HEK293 (cell line): Measurements from ENCODE around the gene FAM120B.

Source experiments
- CTCF ChIP-seq: fragments of 450-650 bp; formaldehyde crosslinking; IDR thresholded peaks from 2 replicates; pipeline ENCODE4 v1.5.1; 2016; ENCODE audit warnings: missing biosample characterization, missing genetic modification characterization
- HOXA7 ChIP-seq: sonication (generic); formaldehyde crosslinking; IDR thresholded peaks from 2 replicates; pipeline ENCODE4 v1.8.1; 2022; ENCODE audit warnings: missing genetic modification reagents, borderline replicate concordance
- HOXD13 ChIP-seq: sonication (generic); formaldehyde crosslinking; IDR thresholded peaks from 2 replicates; pipeline ENCODE4 v1.8.0; 2022; ENCODE audit warnings: missing genetic modification reagents, borderline replicate concordance
- KLF1 ChIP-seq: fragments of 450-650 bp; formaldehyde crosslinking; IDR thresholded peaks from 2 replicates; pipeline ENCODE4 v1.5.1; 2016; ENCODE audit warnings: missing biosample characterization, missing genetic modification characterization
- KLF7 ChIP-seq: fragments of 450-650 bp; formaldehyde crosslinking; IDR thresholded peaks from 2 replicates; pipeline ENCODE4 v1.5.1; 2016; ENCODE audit warnings: missing biosample characterization, missing genetic modification characterization, borderline replicate concordance
- OVOL3 ChIP-seq: fragments of 450-650 bp; formaldehyde crosslinking; IDR thresholded peaks from 2 replicates; pipeline ENCODE4 v1.5.1; 2016; ENCODE audit warnings: missing biosample characterization, missing genetic modification characterization
- SETDB1 ChIP-seq: IDR thresholded peaks from one replicate; pipeline ENCODE4 v1.6.1; 2017; ENCODE audit warnings: mild to moderate bottlenecking, low read length, moderate library complexity, mixed read lengths; ENCODE audit not compliant: insufficient read length
- SP2 ChIP-seq: fragments of 450-650 bp; formaldehyde crosslinking; IDR thresholded peaks from 2 replicates; pipeline ENCODE4 v1.5.1; 2016; ENCODE audit warnings: missing biosample characterization, missing genetic modification characterization
- ZBTB11 ChIP-seq: fragments of 450-650 bp; formaldehyde crosslinking; conservative IDR thresholded peaks from 2 replicates; pipeline ENCODE4 v1.5.1; 2016; ENCODE audit warnings: low read depth, missing biosample characterization, missing genetic modification characterization
- ZBTB20 ChIP-seq: fragments of 450-650 bp; formaldehyde crosslinking; IDR thresholded peaks from 2 replicates; pipeline ENCODE4 v1.5.1; 2016; ENCODE audit warnings: missing biosample characterization, missing genetic modification characterization
- ZNF132 ChIP-seq: fragments of 450-650 bp; formaldehyde crosslinking; IDR thresholded peaks from 2 replicates; pipeline ENCODE4 v1.5.1; 2017; ENCODE audit warnings: missing biosample characterization, missing genetic modification characterization, borderline replicate concordance
- ZNF140 ChIP-seq: fragments of 450-650 bp; formaldehyde crosslinking; IDR thresholded peaks from 2 replicates; pipeline ENCODE4 v1.5.1; 2016; ENCODE audit warnings: missing biosample characterization, missing genetic modification characterization
- ZNF202 ChIP-seq: fragments of 450-650 bp; formaldehyde crosslinking; IDR thresholded peaks from 2 replicates; pipeline ENCODE4 v1.5.1; 2016; ENCODE audit warnings: missing biosample characterization, missing genetic modification characterization, borderline replicate concordance
- ZNF324 ChIP-seq: fragments of 450-650 bp; formaldehyde crosslinking; IDR thresholded peaks from 2 replicates; pipeline ENCODE4 v1.5.1; 2016; ENCODE audit warnings: missing biosample characterization, missing genetic modification characterization
- ZNF426 ChIP-seq: fragments of 450-650 bp; formaldehyde crosslinking; IDR thresholded peaks from 2 replicates; pipeline ENCODE4 v1.5.1; 2017; ENCODE audit warnings: missing biosample characterization, missing genetic modification characterization, mild to moderate bottlenecking, inconsistent platforms, moderate library complexity
- ZNF433 ChIP-seq: fragments of 450-650 bp; formaldehyde crosslinking; IDR thresholded peaks from 2 replicates; pipeline ENCODE4 v1.5.1; 2016; ENCODE audit warnings: missing biosample characterization, missing genetic modification characterization, low read depth
- ZNF610 ChIP-seq: fragments of 450-650 bp; formaldehyde crosslinking; IDR thresholded peaks from 2 replicates; pipeline ENCODE4 v1.5.1; 2016; ENCODE audit warnings: missing biosample characterization, missing genetic modification characterization, borderline replicate concordance
- ZNF664 ChIP-seq: fragments of 450-650 bp; formaldehyde crosslinking; IDR thresholded peaks from 2 replicates; pipeline ENCODE4 v1.5.1; 2016; ENCODE audit warnings: missing biosample characterization, missing genetic modification characterization
- ZNF707 ChIP-seq: fragments of 450-650 bp; formaldehyde crosslinking; IDR thresholded peaks from 2 replicates; pipeline ENCODE4 v1.5.1; 2016; ENCODE audit warnings: missing biosample characterization, missing genetic modification characterization
- ZSCAN30 ChIP-seq: fragments of 450-650 bp; IDR thresholded peaks from 2 replicates; pipeline ENCODE4 v1.5.1; 2018; ENCODE audit warnings: missing biosample characterization, mild to moderate bottlenecking, missing genetic modification characterization, moderate library complexity
- ZXDB ChIP-seq: fragments of 450-650 bp; formaldehyde crosslinking; IDR thresholded peaks from 2 replicates; pipeline ENCODE4 v1.5.1; 2016; ENCODE audit warnings: missing biosample characterization, missing genetic modification characterization
- TF ChIP-seq, protein P1 (sequence below): fragments of 450-650 bp; formaldehyde crosslinking; IDR thresholded peaks from 2 replicates; pipeline ENCODE4 v1.5.1; 2016; ENCODE audit warnings: missing biosample characterization, missing genetic modification characterization
- TF ChIP-seq, protein P2 (sequence below): fragments of 450-650 bp; formaldehyde crosslinking; IDR thresholded peaks from 2 replicates; pipeline ENCODE4 v1.5.1; 2016; ENCODE audit warnings: missing biosample characterization, missing genetic modification characterization
- TF ChIP-seq, protein P3 (sequence below): fragments of 450-650 bp; formaldehyde crosslinking; IDR thresholded peaks from 2 replicates; pipeline ENCODE4 v1.5.1; 2016; ENCODE audit warnings: missing biosample characterization, missing genetic modification characterization
- TF ChIP-seq, protein P4 (sequence below): fragments of 450-650 bp; formaldehyde crosslinking; IDR thresholded peaks from 2 replicates; pipeline ENCODE4 v1.5.1; 2016; ENCODE audit warnings: missing biosample characterization, missing genetic modification characterization

FAM120B gene

DNA sequence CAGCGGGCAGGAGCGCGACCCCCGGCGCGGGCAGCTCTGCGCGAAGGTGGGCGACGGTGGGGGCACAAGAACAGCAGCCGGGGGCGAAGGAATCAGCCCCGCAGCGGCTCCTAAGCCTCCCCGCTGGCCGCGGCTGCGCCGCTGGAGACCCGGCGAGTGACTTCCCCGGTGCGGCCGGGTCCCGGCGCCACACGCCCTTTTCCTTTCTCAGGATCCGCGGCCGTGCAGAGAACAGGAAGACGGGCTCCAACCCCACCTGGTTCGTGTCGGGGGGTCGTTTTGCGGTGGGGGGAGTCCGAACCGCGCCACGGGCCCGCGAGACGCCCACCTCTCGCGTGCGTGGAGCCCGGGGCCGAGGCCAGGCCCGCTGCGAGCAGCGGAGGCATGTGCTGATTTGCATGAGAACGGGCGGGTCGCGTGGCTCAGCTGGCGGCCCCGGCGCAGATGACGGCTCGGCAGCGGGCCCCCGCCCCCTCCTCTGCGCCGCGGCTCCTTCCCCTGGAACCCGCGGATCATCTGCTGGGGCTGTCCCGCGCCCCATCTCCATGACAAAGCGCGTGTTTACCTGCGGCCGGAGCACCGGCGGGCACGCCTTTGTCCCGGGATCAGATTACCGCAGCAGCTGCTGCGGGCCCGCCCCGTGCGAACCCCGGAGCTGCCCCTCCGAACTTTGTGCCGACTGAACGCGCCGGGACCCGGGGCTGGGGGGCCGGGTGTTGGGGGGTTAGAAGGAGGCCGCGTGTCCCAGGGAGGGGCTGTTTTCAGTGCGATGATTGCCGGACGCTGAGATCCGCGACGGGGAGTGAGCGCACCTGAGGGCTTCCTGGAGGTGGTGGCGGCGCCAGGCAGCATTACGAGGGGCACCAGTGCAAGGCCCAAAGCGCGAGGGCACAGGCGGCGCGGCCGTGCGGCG lies 10.8 kb upstream of the FAM120B start (continued):
- TF ChIP-seq ZXDB (tag by site-specific recombination) (peak; percentile 61; the same call in 1 of the 2 replicates), ZNF202 (tag by site-specific recombination) (no peak), KLF7 (tag by site-specific recombination) (0 out of 2 replicates have a peak, but pooled peaks have one; percentile 25), CTCF (no peak), SP2 (tag by site-specific recombination) (peak; percentile 48), ZSCAN30 (peak; percentile 49; the same call in 1 of the 2 replicates), ZNF664 (no peak), ZNF707 (tag by site-specific recombination) (no peak), ZBTB11 (tag by site-specific recombination) (no peak), ZNF132 (tag by site-specific recombination) (no peak), ZNF140 (tag by site-specific recombination) (no peak), SETDB1 (no peak), OVOL3 (no peak), ZNF426 (tag by site-specific recombination) (no peak), ZNF433 (tag by site-specific recombination) (no peak), HOXD13 (CRISPR knock-in tag) (no peak), HOXA7 (CRISPR knock-in tag) (no peak), ZNF610 (tag by site-specific recombination) (peak; percentile 45; the same call in 1 of the 2 replicates), ZBTB20 (tag by site-specific recombination) (peak; percentile 79; the same call in 1 of the 2 replicates), KLF1 (tag by site-specific recombination) (peak; percentile 92), ZNF324 (no peak)
- TF ChIP-seq, protein P1, sequence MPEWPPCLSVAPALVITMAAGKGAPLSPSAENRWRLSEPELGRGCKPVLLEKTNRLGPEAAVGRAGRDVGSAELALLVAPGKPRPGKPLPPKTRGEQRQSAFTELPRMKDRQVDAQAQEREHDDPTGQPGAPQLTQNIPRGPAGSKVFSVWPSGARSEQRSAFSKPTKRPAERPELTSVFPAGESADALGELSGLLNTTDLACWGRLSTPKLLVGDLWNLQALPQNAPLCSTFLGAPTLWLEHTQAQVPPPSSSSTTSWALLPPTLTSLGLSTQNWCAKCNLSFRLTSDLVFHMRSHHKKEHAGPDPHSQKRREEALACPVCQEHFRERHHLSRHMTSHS: no peak
- TF ChIP-seq, protein P2, sequence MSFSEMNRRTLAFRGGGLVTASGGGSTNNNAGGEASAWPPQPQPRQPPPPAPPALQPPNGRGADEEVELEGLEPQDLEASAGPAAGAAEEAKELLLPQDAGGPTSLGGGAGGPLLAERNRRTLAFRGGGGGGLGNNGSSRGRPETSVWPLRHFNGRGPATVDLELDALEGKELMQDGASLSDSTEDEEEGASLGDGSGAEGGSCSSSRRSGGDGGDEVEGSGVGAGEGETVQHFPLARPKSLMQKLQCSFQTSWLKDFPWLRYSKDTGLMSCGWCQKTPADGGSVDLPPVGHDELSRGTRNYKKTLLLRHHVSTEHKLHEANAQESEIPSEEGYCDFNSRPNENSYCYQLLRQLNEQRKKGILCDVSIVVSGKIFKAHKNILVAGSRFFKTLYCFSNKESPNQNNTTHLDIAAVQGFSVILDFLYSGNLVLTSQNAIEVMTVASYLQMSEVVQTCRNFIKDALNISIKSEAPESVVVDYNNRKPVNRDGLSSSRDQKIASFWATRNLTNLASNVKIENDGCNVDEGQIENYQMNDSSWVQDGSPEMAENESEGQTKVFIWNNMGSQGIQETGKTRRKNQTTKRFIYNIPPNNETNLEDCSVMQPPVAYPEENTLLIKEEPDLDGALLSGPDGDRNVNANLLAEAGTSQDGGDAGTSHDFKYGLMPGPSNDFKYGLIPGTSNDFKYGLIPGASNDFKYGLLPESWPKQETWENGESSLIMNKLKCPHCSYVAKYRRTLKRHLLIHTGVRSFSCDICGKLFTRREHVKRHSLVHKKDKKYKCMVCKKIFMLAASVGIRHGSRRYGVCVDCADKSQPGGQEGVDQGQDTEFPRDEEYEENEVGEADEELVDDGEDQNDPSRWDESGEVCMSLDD (tag by site-specific recombination): 0 out of 2 replicates have a peak, but pooled peaks have one; percentile 30
- TF ChIP-seq, protein P3, sequence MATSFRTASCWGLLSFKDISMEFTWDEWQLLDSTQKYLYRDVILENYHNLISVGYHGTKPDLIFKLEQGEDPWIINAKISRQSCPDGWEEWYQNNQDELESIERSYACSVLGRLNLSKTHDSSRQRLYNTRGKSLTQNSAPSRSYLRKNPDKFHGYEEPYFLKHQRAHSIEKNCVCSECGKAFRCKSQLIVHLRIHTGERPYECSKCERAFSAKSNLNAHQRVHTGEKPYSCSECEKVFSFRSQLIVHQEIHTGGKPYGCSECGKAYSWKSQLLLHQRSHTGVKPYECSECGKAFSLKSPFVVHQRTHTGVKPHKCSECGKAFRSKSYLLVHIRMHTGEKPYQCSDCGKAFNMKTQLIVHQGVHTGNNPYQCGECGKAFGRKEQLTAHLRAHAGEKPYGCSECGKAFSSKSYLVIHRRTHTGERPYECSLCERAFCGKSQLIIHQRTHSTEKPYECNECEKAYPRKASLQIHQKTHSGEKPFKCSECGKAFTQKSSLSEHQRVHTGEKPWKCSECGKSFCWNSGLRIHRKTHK: no peak
- TF ChIP-seq, protein P4, sequence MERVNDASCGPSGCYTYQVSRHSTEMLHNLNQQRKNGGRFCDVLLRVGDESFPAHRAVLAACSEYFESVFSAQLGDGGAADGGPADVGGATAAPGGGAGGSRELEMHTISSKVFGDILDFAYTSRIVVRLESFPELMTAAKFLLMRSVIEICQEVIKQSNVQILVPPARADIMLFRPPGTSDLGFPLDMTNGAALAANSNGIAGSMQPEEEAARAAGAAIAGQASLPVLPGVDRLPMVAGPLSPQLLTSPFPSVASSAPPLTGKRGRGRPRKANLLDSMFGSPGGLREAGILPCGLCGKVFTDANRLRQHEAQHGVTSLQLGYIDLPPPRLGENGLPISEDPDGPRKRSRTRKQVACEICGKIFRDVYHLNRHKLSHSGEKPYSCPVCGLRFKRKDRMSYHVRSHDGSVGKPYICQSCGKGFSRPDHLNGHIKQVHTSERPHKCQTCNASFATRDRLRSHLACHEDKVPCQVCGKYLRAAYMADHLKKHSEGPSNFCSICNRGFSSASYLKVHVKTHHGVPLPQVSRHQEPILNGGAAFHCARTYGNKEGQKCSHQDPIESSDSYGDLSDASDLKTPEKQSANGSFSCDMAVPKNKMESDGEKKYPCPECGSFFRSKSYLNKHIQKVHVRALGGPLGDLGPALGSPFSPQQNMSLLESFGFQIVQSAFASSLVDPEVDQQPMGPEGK (tag by site-specific recombination): peak; percentile 84
